ENCODE data around the gene EFCAB6. TPM values are rescaled to one million over a fixed set of nuclear protein-coding genes. Genes with fewer than 3 reads are reported as not detected.

EFCAB6 gene
- total RNA-seq, 1 experiment from 2014 or later = 2.5 TPM

GRCh38 chr22:43835736-43836135, 23.6 kb upstream of the EFCAB6 start:
- intact Hi-C loops (cut with micrococcal nuclease; ENCODE audit: unreplicated experiment) = no loop called here
- Histone ChIP-seq H2AFZ (no peak overlapping the region), H3F3A (ENCODE audit: insufficient read depth, low read depth) (no peaks in the 10 kb centered on the region), H4K20me1 (ENCODE audit: insufficient read depth) (no peaks in the 10 kb centered on the region; the same call in 1 of the 2 replicates), H3K4me3 (no peak overlapping the region), H3K79me2 (ENCODE audit: low read depth) (no peaks in the 10 kb centered on the region), H3K36me3 (ENCODE audit: low read depth) (no peaks in the 10 kb centered on the region), H3K9me2 (ENCODE audit: insufficient read depth) (no peaks in the 10 kb centered on the region), H3K4me1 (replicated peaks; ENCODE audit: insufficient read depth) (no peaks in the 10 kb centered on the region), H3K9me3 (ENCODE audit: insufficient read depth, low read depth) (no peaks in the 10 kb centered on the region), H3K4me2 (no peak overlapping the region), H3K27ac (no peak overlapping the region), H3K27me3 (ENCODE audit: insufficient read depth, low read depth) (0 out of 2 replicates have a peak, but pooled peaks cover 20% of the 10 kb centered on the region)
- CTCF ChIA-PET = interaction anchor here (0.6 kb wide), 1 partner anchor 536 kb away, joined by 3 read pairs; no protein-coding TSS in a partner anchor
- POLR2A ChIA-PET (ENCODE audit: unreplicated experiment) = no interaction called here
- BruUV-seq (replicated peaks) = no TSS peak
- no peak for TF ChIP-seq CTCF (conservative IDR thresholded peaks at IDR 0.05)
- TF ChIP-seq EZH2 (IDR thresholded peaks at IDR 0.05; ENCODE audit: low read depth) = no peak
- no peak for DNase-seq

GRCh38 chr22:43835166-43835565, 23.1 kb upstream of the EFCAB6 start:
- H3F3A ChIP-seq (ENCODE audit: insufficient read depth, low read depth) = no peaks in the 10 kb centered on the region
- ChIA-PET CTCF (interaction anchor here (0.6 kb wide), 1 partner anchor 536 kb away, joined by 3 read pairs; no protein-coding TSS in a partner anchor), POLR2A (ENCODE audit: unreplicated experiment) (no interaction called here)
- H3K4me1 ChIP-seq (replicated peaks; ENCODE audit: insufficient read depth) = no peaks in the 10 kb centered on the region
- no peak overlapping the region for H3K4me3 ChIP-seq
- no peaks in the 10 kb centered on the region for H3K79me2 ChIP-seq (ENCODE audit: low read depth)
- H3K27ac ChIP-seq = no peak overlapping the region
- H3K9me2 ChIP-seq (ENCODE audit: insufficient read depth) = no peaks in the 10 kb centered on the region
- no TSS peak for BruUV-seq (replicated peaks)
- intact Hi-C loops (cut with micrococcal nuclease; ENCODE audit: unreplicated experiment) = no loop called here
- no peak overlapping the region for H3K4me2 ChIP-seq
- no peak for TF ChIP-seq CTCF (conservative IDR thresholded peaks at IDR 0.05)
- no peak for TF ChIP-seq EZH2 (IDR thresholded peaks at IDR 0.05; ENCODE audit: low read depth)
- H2AFZ ChIP-seq = no peak overlapping the region
- H3K27me3 ChIP-seq (ENCODE audit: insufficient read depth, low read depth) = 0 out of 2 replicates have a peak, but pooled peaks cover 18% of the 10 kb centered on the region
- no peaks in the 10 kb centered on the region for H3K36me3 ChIP-seq (ENCODE audit: low read depth)
- H3K9me3 ChIP-seq (ENCODE audit: insufficient read depth, low read depth) = no peaks in the 10 kb centered on the region
- H4K20me1 ChIP-seq (ENCODE audit: insufficient read depth) = peaks cover 3% of the 10 kb centered on the region
- DNase-seq = no peak

- H3K4me3 ChIP-seq = no peak overlapping the region
- peaks cover 6% of the 10 kb centered on the region for H4K20me1 ChIP-seq (ENCODE audit: insufficient read depth)
- no TSS peak for BruUV-seq (replicated peaks)
- H3K36me3 ChIP-seq (ENCODE audit: low read depth) = no peaks in the 10 kb centered on the region
- H3K9me2 ChIP-seq (ENCODE audit: insufficient read depth) = no peaks in the 10 kb centered on the region
- no peaks in the 10 kb centered on the region for H3K79me2 ChIP-seq (ENCODE audit: low read depth)
- H3K27me3 ChIP-seq (ENCODE audit: insufficient read depth, low read depth) = 0 out of 2 replicates have a peak, but pooled peaks cover 18% of the 10 kb centered on the region
- intact Hi-C loops (cut with micrococcal nuclease; ENCODE audit: unreplicated experiment) = no loop called here
- no peaks in the 10 kb centered on the region for H3F3A ChIP-seq (ENCODE audit: insufficient read depth, low read depth)
- no peak overlapping the region for H3K27ac ChIP-seq
- DNase-seq = no peak
- ChIA-PET CTCF (no interaction called here), POLR2A (ENCODE audit: unreplicated experiment) (no interaction called here)
- no peak overlapping the region for H3K4me2 ChIP-seq
- TF ChIP-seq EZH2 (IDR thresholded peaks at IDR 0.05; ENCODE audit: low read depth) (no peak), CTCF (conservative IDR thresholded peaks at IDR 0.05) (no peak)
- H3K4me1 ChIP-seq (replicated peaks; ENCODE audit: insufficient read depth) = no peaks in the 10 kb centered on the region
- H2AFZ ChIP-seq = no peak overlapping the region
- H3K9me3 ChIP-seq (ENCODE audit: insufficient read depth, low read depth) = no peaks in the 10 kb centered on the region
Measured at GRCh38 chr22:43833286-43834240, 21.5 kb upstream of the EFCAB6 start.

Measured in PC-9 (cell line).